Endothelial cell of hepatic sinusoid (primary cell): ENCODE results near the gene MCM7.

Experiments used
- in situ Hi-C: cut with HindIII; loops from 2 replicates; pipeline ENCODE4 v1.10.0; 2017; ENCODE audit warnings: low sequenced_read_pairs

The MCM7 gene

DNA sequence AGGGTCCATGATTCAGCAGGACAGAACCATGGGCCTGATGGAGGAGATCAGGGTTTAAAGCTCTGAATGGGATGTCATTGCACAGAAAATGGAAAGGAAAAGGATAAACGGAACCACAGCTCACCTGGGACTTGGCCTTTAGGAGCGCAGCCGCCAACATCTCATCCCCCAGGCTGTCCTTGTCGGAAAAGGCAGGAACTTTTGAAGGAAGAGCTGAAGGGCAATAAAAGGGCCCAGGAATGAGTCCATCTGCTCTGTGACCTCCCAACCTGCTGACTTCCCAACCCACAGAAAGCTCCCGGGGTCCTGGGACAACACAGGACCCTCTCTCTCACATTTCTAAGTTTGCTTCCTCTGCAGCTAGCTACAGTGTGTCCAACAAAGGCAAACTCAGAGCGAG is 25.8 kb downstream of the MCM7 start:
- in situ Hi-C loops = loop anchor here (5.0 kb wide), 1 partner anchor 67 kb away; no protein-coding TSS in a partner anchor

DNA sequence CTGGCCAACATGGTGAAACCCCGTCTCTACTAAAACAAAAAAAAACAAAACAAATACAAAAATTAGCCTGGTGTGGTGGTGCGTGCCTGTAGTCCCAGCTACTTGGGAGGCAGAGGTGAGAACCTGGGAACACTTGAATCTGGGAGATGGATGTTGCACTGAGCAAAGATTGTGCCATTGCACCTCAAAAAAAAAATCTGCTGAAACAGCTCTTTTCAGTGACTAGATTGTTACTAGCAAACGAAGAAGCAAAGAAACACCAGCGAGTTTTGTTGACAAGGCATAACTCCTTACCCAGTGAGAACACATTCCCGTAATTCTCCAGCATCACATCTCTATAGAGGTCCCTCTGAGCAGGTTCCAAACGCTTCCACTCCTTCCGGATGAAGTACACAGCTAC is 26.4 kb downstream of the MCM7 start:
- in situ Hi-C loops = loop anchor here (5.0 kb wide), 1 partner anchor 67 kb away; no protein-coding TSS in a partner anchor

DNA sequence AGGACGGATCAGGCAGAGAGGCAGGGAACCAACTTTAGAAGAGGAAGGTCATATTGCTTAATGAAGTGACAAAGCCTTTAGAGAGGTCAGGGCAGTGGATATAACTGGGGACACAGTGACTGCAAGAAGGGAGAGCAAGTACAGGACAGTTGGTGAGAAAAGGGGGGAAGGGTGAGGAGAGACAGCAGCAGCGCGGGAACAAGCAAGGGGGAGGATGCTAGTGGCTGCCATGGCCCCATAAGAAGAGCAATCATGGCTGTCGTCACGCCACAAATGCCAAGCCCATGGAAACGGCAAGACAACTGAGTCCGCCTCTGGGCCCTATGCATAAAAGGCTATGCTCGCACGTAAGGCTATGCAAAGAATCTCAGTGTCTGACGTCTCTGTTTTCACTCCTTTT is 28.7 kb downstream of the MCM7 start:
- in situ Hi-C loops = no loop called here

DNA sequence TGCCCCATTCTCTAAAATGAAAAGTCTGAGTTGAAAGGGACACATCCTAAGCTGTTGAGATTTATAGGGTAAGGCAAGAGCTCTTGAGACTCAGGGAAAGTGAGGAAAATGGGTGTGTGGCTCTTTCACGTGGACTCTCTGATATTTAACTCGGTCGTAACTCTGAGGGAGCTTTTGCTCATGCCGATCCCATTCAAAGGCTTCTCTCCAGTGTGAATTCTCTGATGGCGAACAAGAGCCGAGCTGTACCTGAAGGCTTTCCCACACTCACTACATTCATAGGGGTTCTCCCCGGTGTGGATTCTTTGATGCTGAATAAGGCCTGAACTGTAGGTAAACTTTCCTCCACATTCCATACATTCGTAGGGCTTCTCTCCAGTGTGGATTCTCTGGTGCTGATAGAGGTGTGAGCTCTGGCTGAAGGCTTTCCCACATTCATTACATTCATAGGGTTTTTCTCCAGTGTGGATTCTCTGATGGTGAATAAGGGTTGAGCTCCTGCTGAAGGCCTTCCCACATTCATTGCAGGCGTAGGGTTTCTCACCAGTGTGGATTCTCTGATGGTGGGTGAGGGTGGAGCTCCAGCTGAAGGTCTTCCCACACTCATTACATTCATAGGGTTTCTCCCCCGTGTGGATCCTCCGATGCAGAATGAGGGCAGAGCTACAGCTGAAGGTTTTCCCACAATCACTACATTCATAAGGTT is 30.0 kb downstream of the MCM7 start:
- in situ Hi-C loops = no loop called here

DNA sequence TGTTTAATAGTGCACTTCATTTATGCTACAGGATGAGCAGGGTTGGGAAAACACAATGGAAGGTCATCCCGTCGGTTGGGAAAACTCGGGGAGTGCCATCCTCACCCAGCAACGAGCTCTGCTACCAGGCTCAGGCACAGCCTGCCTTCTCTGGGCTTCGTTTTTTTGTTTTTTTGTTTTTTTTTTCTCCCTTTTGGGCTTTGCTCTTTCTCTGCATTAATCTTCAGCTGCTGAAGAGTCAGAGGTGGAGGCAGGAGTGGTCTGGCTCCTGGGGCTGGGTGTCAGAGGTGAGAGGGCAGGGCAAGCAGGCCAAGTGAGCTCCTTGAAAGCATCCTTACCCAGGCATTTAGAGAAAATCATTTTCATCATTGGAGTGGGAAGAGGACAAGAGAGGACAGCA is 31.2 kb downstream of the MCM7 start:
- in situ Hi-C loops = no loop called here

DNA sequence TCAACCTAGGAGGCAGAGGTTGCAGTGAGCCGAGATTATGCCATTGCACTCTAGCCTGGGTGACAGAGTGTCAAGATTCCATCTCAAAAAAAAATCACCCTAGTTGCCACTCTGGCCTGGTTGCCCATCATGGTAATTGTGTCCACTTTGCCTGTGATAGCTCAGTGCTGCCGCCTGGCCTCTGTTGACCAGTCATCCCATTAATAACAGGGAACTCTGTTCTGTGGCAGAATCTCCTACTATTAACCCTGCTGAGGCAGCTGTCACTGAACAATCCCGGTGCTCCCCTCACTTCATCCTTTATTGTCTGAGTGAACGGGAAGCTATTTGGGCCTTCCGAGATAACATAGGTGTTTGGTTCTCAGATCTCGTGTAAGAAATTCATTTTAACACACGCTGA is 34.2 kb downstream of the MCM7 start:
- in situ Hi-C loops = no loop called here

DNA sequence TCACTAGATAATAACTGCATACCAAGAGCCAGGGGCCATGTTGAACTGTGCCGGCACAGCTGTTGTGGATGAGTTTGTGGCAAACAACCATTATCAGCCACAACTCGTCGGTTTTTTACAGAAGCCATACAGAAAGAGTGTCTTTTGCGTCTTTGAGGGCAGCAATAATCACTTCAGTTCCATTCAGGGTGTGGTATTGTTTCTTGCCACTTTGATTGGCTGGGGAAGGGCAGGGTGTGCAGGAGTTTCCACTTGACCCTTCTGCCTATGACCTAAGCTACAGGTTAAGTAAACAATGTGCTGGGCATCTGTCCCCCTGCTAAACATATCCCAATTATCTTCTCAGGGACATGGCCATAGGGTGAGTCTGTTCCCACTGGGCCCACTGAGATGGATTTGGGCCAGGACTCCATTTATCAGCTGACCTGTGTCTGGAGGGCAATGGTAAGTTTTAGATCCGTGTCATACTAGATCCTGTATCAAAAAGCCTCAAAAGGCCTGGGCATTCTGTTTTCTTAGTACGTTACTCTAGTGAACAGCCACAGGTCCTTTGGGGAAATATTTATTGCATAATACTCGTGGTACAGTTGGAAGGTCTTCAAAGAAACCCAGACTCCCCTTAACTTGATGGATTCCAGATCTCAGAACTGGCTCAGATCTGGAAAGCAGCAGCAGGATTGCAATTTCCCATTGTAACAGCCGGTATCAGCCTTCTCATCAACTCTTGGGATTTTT is 35.6 kb downstream of the MCM7 start:
- in situ Hi-C loops = no loop called here

DNA sequence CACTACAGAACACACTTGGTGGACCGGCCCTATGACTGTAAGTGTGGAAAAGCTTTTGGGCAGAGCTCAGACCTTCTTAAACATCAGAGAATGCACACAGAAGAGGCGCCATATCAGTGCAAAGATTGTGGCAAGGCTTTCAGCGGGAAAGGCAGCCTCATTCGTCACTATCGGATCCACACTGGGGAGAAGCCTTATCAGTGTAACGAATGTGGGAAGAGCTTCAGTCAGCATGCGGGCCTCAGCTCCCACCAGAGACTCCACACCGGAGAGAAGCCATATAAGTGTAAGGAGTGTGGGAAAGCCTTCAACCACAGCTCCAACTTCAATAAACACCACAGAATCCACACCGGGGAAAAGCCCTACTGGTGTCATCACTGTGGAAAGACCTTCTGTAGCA is 37.0 kb downstream of the MCM7 start:
- in situ Hi-C loops = no loop called here

DNA sequence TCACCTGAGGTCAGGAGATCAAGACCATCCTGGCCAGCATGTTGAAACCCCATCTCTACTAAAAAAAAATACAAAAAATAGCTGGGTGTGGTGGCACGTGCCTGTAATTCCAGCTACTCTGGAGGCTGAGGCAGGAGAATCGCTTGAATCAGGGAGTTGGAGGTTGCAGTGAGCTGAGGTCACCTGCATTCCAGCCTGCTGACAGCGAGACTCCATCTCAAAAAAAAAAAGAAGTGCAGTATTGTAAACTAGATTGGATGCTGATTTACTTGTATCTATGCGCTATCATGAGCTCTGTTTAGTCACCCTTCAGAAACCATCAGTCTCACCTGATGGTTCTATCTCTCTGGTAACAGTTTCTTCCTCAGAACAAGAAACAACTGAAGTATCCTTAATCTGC is 37.8 kb downstream of the MCM7 start:
- in situ Hi-C loops = no loop called here

DNA sequence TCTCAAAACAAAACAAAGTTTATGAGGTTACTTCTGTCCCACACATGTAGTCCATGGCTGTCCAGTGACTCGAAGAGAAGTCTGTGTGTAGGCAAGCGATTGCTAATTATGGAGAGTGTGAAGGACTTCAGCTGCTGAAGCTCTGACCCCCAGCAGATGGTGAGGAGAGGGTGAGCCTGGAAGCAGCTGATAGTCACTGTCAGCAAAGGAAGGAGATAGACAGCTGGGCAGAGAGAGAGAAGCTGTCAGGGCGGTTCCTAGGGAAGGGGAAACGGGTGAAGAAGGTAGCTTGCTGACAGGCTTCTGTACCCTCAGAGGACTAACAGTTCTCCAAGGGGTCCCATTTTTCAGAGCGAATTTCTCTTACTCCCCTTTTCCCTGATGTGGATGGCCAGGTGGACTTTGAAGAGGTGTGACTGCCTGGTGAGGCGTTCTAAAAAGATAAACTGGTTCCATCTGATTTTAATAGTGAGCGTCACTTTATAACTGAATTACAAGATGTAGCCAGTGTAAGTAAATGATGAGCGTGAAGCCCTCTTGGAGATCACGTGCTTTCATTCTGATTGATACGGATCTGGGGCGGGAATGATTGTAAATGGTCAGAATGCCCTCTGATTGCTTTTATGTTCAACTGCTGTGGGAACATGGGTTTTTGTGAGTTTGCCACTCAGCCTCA is 39.5 kb downstream of the MCM7 start:
- in situ Hi-C loops = no loop called here

DNA sequence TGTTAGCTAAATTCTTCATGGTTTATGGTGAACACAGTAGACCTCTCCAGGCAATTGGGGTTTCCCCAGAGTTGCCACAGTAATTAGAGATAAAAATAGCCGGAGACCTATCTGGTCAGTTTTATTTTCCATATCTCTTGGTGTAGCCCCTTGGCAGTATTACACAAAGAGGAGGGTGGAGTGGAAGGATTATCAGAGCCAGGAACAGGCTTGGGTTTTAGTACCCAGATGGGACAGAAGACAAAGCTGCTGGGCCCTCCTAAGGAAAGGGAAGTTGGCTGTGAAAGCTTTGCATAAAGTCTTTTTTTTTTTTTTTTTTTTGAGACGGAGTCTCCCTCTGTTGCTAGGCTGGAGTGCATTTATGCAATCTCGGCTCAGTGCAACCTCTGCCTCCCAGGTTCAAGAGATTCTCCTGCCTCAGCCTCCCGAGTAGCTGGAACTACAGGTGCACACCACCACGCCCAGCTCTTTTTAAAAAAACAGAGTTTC is 41.9 kb downstream of the MCM7 start:
- in situ Hi-C loops = no loop called here

DNA sequence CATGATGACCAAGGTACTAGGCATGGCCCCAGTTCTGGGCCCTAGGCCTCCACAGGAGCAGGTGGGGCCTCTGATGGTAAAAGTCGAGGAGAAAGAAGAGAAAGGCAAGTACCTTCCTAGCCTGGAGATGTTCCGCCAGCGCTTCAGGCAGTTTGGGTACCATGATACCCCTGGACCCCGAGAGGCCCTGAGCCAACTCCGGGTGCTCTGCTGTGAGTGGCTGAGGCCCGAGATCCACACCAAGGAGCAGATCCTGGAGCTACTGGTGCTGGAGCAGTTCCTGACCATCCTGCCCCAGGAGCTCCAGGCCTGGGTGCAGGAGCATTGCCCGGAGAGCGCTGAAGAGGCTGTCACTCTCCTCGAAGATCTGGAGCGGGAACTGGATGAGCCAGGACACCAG is 44.2 kb downstream of the MCM7 start:
- in situ Hi-C loops = no loop called here

DNA sequence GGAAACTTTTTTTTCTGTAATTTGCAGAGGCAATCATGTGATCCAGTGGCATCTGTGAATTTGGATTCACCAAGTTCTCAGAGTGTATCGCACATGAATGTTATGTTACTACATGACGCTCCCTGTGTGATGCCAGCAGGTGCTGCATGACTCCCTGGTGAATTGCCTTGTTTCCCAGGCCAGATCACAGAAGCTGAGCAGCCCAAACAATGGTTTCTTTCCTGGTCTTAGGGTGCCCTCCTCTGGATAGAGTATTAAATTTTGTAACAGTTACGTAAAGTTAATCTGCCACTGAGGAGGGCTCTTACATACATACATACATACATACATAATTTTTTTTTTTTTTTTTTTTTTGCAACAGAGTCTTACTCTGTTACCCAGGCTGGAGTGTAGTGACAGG is 48.0 kb downstream of the MCM7 start:
- in situ Hi-C loops = no loop called here

DNA sequence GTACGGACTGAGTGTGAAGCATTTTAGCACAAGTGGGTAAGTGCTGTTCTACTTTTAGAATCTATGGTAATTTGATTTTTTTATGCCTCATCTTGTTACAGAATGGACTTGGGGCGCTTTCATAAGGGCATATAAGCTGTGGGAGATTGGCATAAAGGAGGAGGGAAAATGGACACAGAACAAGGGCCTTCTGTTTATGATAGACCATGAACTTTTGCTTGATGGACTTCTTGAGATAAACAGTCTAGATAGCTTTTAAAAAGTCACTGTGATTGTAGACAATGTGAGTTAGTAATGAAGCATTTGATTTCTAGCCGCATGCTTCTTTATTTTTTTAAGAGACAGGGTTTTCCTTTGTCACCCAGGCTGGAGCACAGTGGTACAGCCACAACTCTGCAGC is 49.6 kb downstream of the MCM7 start:
- in situ Hi-C loops = no loop called here

DNA sequence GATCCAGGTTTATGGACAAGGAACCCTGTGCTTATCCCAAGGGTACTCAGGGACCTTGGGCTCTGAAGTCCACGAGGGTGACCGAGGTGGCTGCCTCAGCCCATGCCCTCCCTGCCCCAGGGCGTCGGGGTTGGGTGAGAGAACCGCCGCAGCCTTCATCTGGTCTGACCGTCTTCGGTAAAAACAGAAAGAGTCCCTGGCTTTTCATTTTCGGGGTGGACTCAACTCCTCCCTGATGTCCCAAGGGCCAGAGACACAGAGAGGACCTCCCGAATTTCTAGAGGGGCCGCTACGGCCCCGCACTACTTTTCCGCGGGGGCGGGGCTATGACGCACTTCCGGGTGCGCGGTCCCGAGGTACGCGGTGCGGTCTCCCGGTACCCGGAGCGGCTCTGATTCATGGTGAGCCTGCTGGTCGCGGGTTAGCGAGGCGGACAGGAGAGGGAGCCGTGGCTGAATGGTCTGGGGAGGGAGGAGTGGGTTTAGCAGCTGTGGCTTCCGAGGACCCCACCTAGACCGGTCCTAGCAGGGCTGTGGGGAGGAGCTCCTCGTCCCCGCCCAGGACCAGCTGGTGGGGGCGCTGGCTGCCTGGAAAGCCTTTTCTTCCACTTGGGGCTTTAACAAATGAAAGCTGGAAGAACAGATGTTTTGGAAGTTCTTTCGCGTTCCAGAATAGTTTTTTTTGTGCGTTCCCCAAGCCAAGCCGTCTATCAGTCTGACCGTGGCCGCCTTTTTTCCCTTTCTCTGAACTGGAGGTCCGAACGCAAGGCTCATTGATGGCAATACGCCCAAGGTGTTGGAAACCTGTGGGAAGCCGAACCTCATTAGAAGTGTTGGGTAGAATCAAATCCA is 51.5 kb downstream of the MCM7 start, which contains the start of gene ZSCAN21:
Gene ZSCAN21, plus strand, starts transcription at position 334 of the 851 bp plus-strand sequence. CDS start 7,233 bp downstream, outside the sequence.
- in situ Hi-C loops = loop anchor here (5.0 kb wide), 1 partner anchor 52 kb away; no protein-coding TSS in a partner anchor

DNA sequence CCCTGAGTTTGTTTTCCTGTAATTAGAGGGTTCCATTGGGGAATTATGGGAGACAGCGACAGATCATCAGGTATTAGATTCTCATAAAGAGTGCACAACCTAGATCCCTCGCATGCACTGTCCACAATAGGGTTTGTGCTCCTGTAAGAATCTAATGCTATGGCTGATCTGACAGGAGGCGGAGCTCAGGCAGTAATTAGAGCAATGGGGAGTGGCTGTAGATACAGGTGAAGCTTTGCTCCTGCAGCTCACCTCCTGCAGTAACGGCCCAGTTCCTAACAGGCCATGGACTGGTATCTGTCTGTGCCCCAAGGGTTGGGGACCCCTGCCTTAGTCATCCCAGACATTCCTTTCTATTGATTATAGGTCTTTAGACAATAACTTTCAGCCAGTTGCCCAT is 52.5 kb downstream of the MCM7 start:
- in situ Hi-C loops = loop anchor here (5.0 kb wide), 1 partner anchor 51 kb away; no protein-coding TSS in a partner anchor

DNA sequence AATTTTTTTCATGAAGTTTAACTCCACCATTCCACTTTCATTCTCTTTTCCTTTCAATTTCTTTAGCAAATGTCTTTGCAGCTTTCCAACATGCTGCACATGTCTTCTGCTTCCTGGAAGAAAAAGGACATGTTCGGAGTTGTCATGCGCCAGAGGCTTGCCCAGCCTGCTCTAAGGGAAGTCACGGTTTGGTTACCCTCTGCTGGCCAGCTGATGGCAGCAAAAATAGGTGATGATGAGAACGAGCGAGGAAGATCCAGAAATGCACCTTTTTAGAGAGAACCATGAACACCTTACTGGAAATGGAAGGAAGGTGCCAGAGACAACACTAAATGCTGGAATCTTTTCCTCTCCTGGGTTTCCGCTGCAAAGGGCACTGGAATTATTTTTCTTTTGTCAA is 56.5 kb downstream of the MCM7 start:
- in situ Hi-C loops = loop anchor here (5.0 kb wide), 1 partner anchor 47 kb away; no protein-coding TSS in a partner anchor
